HepG2 (cell line): ENCODE results near the gene EFCAB8. TPM values are rescaled to one million over a fixed set of nuclear protein-coding genes. Genes with fewer than 3 reads are reported as not detected.

Source experiments
- ATAC-seq: fragments of 200-7000 bp; cut with Tn5 transposase; 3 replicates; pipeline ENCODE4 v1.9.1; 2020; ENCODE audit warnings: mild to moderate bottlenecking, moderate library complexity
- BruUV-seq: library from RNA; stranded (reverse); fragments of 400-500 nt; replicated peaks from 2 replicates; lab custom pipeline; 2021; lab: Mats Ljungman, UMichigan
- CTCF ChIA-PET: fragments of 300-600 bp; formaldehyde crosslinking; extraction: SDS; loops from one replicate; lab custom pipeline; 2021; ENCODE audit warnings: low total read pairs, inconsistent platforms, low intra/inter-chr PET ratio; lab: Yijun Ruan, JAX
- POLR2A ChIA-PET: fragments of 350-600 bp; sonication (Branson Sonifier 250); formaldehyde crosslinking; loops from one replicate; lab custom pipeline; 2020; ENCODE audit warnings: antibody characterized with exemption, inconsistent platforms; lab: Yijun Ruan, JAX
- DNase-seq: peaks from one replicate; pipeline ENCODE4 v3.0.0-alpha.2; 2015; ENCODE audit warnings: low spot score
- FAIRE-seq: peaks from 3 replicates; lab custom pipeline; 2011; peaks lifted over from hg19 to GRCh38; lab: Jason Lieb, UNC
- H2AFZ ChIP-seq: one replicate; pipeline ENCODE4 v1.6.1; 2011; ENCODE audit warnings: low read length, inconsistent platforms
- H3K27ac ChIP-seq: fragments of 300-600 bp; 3 replicates; pipeline ENCODE4 v1.8.0; 2011; ENCODE audit warnings: mixed run types, mild to moderate bottlenecking, mixed read lengths, low read length, inconsistent platforms; ENCODE audit not compliant: insufficient read depth; ENCODE audit errors: extremely low read length
- H3K27me3 ChIP-seq, 2 experiments: fragments of 200-600 bp in 1 of 2; 2 replicates in 1 of 2; 3 replicates in 1 of 2; pipeline versions ENCODE4 v1.6.0 to v1.8.0; 2011; ENCODE audit warnings: low read length in 2 of 2, mild to moderate bottlenecking in 2 of 2, moderate library complexity in 2 of 2, inconsistent platforms in 1 of 2; ENCODE audit not compliant: insufficient read depth in 2 of 2, control insufficient read depth in 1 of 2
- H3K36me3 ChIP-seq, 2 experiments: fragments of 200-600 bp in 1 of 2; replicated peaks in 1 of 2; 2 replicates in 1 of 2; 3 replicates in 1 of 2; pipeline versions ENCODE4 v1.5.1 to v1.8.0; 2011; ENCODE audit warnings: low read length in 2 of 2, inconsistent platforms in 1 of 2; ENCODE audit not compliant: insufficient read depth in 2 of 2, control insufficient read depth in 1 of 2
- H3K4me1 ChIP-seq: 2 replicates; pipeline ENCODE4 v1.5.1; 2012; ENCODE audit warnings: low read length, inconsistent platforms; ENCODE audit not compliant: insufficient read depth
- H3K4me2 ChIP-seq: 2 replicates; pipeline ENCODE4 v1.6.0; 2011; ENCODE audit warnings: low read depth, low read length, inconsistent platforms
- H3K4me3 ChIP-seq, 3 experiments: fragments of 200-600 bp in 1 of 3; sonication (generic), shearing (Covaris generic) in 1 of 3; replicated peaks in 1 of 3; 2 replicates each; pipeline ENCODE4 v1.5.1; 2011 to 2016; ENCODE audit warnings: low read length in 3 of 3, inconsistent platforms in 2 of 3, low read depth in 2 of 3, mild to moderate bottlenecking in 2 of 3, control low read depth in 1 of 3, mixed read lengths in 1 of 3; ENCODE audit not compliant: insufficient read depth in 1 of 3
- H3K79me2 ChIP-seq: one replicate; pipeline ENCODE4 v1.6.1; 2011; ENCODE audit warnings: low read length, inconsistent platforms; ENCODE audit not compliant: insufficient read depth
- H3K9ac ChIP-seq: 2 replicates; pipeline ENCODE4 v1.6.0; 2011; ENCODE audit warnings: mild to moderate bottlenecking, low read depth, low read length, inconsistent platforms; ENCODE audit not compliant: insufficient read depth
- H3K9me3 ChIP-seq: 2 replicates; pipeline ENCODE4 v1.5.1; 2012; ENCODE audit warnings: mild to moderate bottlenecking, low read length
- H4K20me1 ChIP-seq: 2 replicates; pipeline ENCODE4 v1.6.0; 2011; ENCODE audit warnings: inconsistent platforms, mild to moderate bottlenecking, low read length, moderate library complexity; ENCODE audit not compliant: insufficient read depth
- ARNT ChIP-seq: fragments of 450-650 bp; IDR thresholded peaks from 2 replicates; pipeline ENCODE4 v1.6.1; 2017
- MED8 ChIP-seq: sonication (generic); formaldehyde crosslinking; IDR thresholded peaks from 2 replicates; pipeline ENCODE4 v1.8.1; 2023; ENCODE audit warnings: mild to moderate bottlenecking, missing genetic modification reagents; ENCODE audit not compliant: insufficient replicate concordance
- WGBS: methylation state at CpG from one replicate; pipeline ENCODE4 v1.1.6; 2017; ENCODE audit warnings: low lambda C conversion rate; 5-methylcytosine and 5-hydroxymethylcytosine counted together
- in situ Hi-C: cut with HindIII; loops from 2 replicates; pipeline ENCODE4 v1.10.0; 2017; ENCODE audit warnings: low pct_unique_long_range_greater_than_20kb; ENCODE audit not compliant: extremely low pct_ligation_motif_present
- intact Hi-C: fragments of 100-400 bp; cut with micrococcal nuclease; formaldehyde crosslinking; loops from one replicate; pipeline ENCODE4 v1.10.0; 2022; ENCODE audit not compliant: unreplicated experiment
- polyA plus RNA-seq, 8 experiments: library from polyadenylated mRNA; depleted of rRNA in 3 of 8; stranded (reverse) in 7 of 8; unstranded in 1 of 8; fragments of >200 nt; fragmentation: Illumina TruSeq in 4 of 8; extraction: Trizol in 4 of 8; gene quantifications; 2 replicates each; pipeline versions ENCODE4 v1.2.1 to v1.2.3, GENCODE V29; 2011 to 2016; ENCODE audit warnings: low read depth in 4 of 8, missing spikeins in 1 of 8, mixed read lengths in 1 of 8; ENCODE audit not compliant: insufficient read depth in 1 of 8
- total RNA-seq, 5 experiments: library from RNA; depleted of rRNA; stranded (reverse); fragments of >200 nt; fragmentation: Illumina TruSeq; extraction: Trizol; gene quantifications; 2 replicates each; pipeline ENCODE4 v1.2.3, GENCODE V29; 2016; ENCODE audit warnings: low read depth in 1 of 5
- TF ChIP-seq, protein P1 (sequence below): sonication (generic); formaldehyde crosslinking; IDR thresholded peaks from 2 replicates; pipeline ENCODE4 v1.4.0; 2020; ENCODE audit warnings: missing genetic modification reagents, borderline replicate concordance

EFCAB8 gene
- total and polyA plus RNA-seq, 2 of the 13 experiments (the other 11 are each of a cell fraction or from before 2014, with no cell fraction given), result 0.15 to 0.22 TPM

- TF ChIP-seq, protein P1, sequence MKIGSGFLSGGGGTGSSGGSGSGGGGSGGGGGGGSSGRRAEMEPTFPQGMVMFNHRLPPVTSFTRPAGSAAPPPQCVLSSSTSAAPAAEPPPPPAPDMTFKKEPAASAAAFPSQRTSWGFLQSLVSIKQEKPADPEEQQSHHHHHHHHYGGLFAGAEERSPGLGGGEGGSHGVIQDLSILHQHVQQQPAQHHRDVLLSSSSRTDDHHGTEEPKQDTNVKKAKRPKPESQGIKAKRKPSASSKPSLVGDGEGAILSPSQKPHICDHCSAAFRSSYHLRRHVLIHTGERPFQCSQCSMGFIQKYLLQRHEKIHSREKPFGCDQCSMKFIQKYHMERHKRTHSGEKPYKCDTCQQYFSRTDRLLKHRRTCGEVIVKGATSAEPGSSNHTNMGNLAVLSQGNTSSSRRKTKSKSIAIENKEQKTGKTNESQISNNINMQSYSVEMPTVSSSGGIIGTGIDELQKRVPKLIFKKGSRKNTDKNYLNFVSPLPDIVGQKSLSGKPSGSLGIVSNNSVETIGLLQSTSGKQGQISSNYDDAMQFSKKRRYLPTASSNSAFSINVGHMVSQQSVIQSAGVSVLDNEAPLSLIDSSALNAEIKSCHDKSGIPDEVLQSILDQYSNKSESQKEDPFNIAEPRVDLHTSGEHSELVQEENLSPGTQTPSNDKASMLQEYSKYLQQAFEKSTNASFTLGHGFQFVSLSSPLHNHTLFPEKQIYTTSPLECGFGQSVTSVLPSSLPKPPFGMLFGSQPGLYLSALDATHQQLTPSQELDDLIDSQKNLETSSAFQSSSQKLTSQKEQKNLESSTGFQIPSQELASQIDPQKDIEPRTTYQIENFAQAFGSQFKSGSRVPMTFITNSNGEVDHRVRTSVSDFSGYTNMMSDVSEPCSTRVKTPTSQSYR (CRISPR knock-in tag), result 0 out of 2 replicates have a peak, but pooled peaks have one; percentile 14
- TF ChIP-seq, all 625 proteins: peak for 11
Measured at GRCh38 chr20:32980131-32980941, 121.6 kb downstream of the EFCAB8 start (continued).

- DNase-seq (no peak), FAIRE-seq (no peak), ATAC-seq (no peak)
- Histone ChIP-seq H3K4me3 (no peak overlapping the region), H2AFZ (no peak overlapping the region), H3K27me3 (peaks cover 9 to 74% of the 10 kb centered on the region in 2 experiments), H3K36me3 (no peaks in the 10 kb centered on the region), H4K20me1 (no peaks in the 10 kb centered on the region), H3K9ac (no peak overlapping the region), H3K27ac (no peak overlapping the region), H3K4me2 (no peak overlapping the region), H3K4me1 (peaks cover 53% of the 10 kb centered on the region), H3K9me3 (no peaks in the 10 kb centered on the region), H3K79me2 (no peaks in the 10 kb centered on the region)
- BruUV-seq, result no TSS peak
- CTCF ChIA-PET, result no interaction called here
- in situ Hi-C loops, result no loop called here
- no peak for TF ChIP-seq ARNT
- peak; percentile 31 for TF ChIP-seq MED8
- intact Hi-C loops, result no loop called here
- POLR2A ChIA-PET, result no interaction called here
- 18% methylated on average over 6 of the region's 6 CpGs for WGBS
Measured at GRCh38 chr20:32980990-32981389, 122.3 kb downstream of the EFCAB8 start.
